NCI-H1092 (cell line): ENCODE data around the gene VWA1.
"Not testable (repeated sequence)": the region's sequence is repeated elsewhere in the genome, so short reads cannot be mapped to it uniquely, and the experiment has no call there.

Experiments used
- DNase-seq: peaks from one replicate; lab custom pipeline; 2025; lab: John Stamatoyannopoulos, UW

VWA1 gene

DNA sequence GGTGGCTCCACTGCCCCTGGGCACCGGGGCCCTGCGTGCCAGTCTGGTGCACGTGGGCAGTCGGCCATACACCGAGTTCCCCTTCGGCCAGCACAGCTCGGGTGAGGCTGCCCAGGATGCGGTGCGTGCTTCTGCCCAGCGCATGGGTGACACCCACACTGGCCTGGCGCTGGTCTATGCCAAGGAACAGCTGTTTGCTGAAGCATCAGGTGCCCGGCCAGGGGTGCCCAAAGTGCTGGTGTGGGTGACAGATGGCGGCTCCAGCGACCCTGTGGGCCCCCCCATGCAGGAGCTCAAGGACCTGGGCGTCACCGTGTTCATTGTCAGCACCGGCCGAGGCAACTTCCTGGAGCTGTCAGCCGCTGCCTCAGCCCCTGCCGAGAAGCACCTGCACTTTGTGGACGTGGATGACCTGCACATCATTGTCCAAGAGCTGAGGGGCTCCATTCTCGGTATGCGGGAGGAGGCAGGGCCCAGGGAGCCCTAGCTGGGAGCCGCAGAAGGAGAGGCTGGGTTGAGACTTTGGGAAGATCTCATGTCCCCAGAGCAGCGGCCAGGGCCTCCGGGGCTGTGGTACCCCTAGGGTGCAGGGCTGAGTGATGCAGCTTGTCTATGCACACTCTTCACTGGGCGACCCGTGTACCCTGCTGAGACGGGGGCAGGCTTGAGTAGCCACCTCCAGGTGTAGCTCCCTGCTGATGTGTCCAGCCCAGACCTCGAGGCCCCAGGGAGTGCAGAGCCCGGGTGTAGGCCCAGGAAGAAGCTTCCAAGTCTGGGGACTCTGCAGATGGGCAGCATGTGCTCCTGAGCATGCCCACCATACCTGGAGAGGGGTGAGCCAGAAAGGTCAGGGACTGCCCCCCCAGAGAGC is 1.8 kb downstream of the VWA1 start:
- no peak for DNase-seq

DNA sequence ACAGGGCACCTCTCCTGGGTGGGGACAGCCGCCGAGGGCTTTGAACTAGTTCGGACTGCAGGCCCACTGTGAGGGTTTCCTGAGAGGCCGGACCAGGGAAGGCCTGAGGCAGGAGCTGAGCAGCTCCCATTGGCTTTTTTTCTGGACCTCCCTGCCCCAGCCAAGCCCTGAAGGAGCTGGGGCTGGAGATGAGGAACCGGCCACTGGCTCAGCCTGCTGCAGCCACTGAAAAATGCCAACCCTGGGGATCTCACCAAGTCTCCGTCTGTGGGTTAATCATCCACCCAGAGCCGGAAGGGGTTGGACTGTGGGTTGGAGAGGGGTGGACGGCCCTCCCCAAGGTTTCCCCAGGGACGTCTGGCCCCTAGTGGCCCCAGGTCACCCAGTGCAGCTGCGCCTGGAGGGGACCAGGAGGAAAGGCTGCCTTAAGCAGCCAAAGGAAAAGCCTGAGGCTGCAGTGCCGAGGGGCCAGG is 2.5 kb downstream of the VWA1 start:
- no peak for DNase-seq

DNA sequence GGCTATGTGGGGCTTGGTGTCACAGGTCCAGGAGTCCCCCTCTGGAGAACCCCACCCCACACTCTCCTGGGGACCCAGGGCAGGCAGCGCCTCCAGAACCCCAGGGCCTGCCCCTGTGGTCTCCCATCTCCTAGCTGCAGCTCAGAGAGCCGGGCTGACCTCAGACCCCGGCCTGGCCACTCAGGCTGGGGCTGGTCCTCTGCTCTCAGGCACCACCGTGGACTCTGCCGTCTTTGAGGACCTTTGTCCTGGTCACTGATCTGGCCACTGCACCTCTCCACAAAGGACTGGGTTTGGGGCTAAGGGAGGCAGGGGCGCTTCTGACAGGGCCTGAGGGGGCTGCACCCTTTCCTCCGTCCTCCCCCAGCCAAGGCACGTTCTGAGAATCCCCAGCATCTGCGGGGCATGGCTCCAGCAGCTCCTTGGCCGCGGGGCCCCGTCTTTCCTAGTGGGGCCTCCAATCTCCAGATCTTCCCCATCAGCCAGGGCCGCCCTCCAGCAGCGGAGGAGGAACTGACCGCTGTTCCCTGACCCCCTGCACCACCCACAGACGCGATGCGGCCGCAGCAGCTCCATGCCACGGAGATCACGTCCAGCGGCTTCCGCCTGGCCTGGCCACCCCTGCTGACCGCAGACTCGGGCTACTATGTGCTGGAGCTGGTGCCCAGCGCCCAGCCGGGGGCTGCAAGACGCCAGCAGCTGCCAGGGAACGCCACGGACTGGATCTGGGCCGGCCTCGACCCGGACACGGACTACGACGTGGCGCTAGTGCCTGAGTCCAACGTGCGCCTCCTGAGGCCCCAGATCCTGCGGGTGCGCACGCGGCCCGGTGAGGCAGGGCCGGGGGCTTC is 3.3 kb downstream of the VWA1 start:
- DNase-seq, result no peak

DNA sequence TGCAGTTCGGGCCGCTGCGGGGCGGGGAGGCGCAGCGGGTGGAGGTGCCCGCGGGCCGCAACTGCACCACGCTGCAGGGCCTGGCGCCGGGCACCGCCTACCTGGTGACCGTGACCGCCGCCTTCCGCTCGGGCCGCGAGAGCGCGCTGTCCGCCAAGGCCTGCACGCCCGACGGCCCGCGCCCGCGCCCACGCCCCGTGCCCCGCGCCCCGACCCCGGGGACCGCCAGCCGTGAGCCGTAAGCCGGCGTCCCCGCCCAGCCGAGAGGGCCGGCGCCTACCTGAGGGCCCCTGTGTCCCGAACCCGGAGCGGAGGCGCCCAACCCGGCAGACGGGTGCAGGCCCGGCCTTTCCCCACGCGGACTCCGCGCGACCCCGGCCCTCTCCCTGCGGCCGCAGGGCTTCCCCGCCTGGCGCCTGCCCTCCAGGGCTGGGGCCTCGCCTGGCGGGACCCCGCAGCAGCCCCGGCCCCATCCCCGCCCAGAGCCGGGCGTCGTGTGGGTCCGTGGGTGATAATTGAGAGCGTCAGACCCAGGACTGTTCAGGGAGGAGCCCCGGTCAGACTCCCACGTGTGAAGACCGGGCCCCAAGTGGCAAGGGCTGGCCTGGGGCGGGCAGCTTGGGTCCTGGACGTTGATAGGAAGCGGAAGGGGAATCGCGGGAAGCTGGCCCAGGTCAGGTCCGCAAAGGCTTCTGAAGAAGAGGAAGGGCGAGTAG is 4.2 kb downstream of the VWA1 start:
- DNase-seq, result no peak

DNA sequence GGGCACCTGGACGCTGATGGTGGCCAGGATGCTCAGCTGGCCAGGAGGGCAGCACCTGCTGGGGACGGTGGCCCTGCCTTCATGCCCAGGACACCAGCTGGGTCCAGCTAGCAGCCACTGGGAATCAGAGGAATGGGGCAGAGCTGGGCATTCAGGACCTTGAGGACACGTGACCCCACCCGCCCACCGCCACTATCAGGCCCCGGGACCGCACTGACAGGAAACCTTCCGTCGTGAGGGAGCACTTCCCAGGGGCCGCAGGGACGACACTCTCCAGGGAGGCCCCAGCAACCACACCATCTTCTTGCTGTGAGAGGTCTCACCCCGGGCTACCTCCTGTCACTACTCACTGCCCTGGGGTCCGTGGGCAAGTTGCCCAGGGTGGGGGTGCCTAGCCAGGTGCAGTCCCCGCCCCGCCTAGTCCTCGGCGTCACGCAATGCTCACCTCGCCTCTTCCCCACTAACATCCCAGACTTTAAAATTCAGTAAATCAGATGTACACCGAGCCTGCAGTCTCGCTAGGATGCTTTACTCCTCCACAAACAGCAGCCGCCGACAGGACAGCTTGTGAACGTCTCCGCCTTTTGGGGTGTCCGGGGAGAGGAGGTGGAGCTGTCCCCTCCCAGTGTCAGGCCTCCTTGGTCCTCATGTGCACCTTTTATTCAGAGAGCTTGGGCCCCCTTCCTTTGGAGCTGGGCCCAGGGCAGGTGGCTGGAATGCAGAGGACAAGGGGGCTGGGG is 4.9 kb downstream of the VWA1 start:
- DNase-seq, result no peak

DNA sequence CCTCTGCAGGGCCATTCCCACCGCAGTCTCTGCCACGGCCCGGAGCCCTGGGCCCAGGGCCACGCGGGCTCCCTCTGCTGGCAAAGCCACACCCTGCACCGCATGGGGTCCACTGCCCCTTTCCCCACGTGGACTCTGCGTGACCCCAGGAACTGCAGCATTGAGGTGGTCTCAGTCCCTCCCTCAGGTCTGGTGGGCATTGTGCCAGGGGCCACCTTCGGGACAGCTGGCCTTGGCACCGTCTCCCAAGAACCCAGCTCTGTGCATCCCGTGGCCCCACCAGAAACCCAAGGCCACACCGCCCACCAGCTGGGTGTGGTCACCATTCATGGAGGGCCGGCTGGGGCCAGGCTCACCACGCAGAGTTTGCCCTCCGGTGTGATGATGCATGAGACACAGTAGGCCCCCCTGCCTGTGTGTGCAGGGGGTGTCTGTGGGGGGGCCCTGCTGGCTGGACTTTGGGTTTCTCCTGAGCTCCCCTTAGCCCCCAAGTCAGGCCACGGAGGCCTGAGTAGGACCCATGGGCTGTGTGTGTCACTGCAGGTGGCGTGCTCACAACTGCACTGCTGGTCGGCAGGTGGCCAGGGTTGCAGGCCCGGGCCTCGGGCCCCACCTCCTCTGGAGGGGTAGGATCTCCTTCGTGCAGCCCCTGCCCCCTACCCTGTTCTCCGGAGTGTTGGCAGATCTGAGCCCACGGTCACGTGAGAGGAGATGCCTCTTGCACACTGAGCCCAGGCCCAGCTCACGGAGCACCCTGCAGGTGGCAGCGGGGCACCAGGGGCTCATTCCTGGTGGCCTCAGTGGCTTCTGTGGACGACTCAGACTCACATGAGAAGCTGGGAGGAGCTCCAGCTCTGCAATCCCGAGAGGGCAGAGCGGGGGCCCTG is 5.8 kb downstream of the VWA1 start:
- DNase-seq, result no peak

DNA sequence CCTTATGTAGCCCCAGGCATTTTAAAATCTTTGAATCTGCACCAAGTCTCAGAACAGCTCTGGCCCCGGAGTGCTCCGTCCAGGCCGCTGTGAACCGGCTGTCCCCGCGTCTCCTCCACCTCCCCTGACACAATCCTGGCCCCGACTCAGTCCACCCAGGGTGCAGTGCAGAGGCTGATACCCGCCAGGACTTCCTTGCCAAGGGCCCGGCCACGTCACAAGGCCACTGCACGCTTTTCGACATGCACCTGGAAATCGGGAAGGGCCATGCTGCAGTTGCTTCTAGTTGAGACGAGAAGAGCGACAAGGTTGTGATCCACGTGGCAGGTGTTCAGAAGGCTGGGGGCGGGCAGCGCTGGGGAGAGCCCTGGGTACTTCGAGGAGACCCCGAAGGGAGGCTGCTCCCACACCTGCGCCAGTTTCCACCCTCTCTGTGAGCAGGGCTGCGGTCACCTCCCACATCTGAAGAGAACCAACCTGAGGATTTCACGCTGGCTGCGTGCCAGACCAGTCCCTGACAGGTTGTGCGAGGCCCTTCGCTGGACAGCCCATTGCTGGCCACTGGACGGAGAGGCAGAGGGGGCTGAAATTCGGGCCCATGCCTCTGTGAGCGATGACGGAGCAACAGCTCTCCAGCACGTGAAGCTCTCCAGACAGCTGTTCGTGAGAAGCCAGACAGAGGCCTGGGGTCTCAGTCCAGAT is 6.7 kb downstream of the VWA1 start:
- no peak for DNase-seq

DNA sequence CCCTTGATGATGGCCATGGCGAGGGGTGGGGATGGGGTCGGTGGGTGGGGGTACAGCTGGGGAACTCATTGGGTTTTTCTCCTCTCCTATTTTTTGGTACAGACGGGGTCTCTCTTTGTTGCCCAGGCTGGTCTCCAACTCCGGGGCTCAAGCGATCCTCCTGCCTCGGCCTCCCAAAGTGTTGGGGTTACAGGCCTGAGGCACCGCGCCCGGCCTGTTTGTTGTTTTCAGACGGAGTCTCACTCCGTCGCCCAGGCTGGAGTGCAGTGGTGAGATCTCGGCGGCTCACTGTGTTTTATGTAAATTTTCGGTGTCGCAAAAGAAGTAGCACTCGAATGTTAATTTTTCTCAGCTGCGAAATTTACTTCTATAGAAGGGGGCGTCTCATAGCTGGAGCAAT is 11.1 kb downstream of the VWA1 start:
- not testable (repeated sequence) for DNase-seq

DNA sequence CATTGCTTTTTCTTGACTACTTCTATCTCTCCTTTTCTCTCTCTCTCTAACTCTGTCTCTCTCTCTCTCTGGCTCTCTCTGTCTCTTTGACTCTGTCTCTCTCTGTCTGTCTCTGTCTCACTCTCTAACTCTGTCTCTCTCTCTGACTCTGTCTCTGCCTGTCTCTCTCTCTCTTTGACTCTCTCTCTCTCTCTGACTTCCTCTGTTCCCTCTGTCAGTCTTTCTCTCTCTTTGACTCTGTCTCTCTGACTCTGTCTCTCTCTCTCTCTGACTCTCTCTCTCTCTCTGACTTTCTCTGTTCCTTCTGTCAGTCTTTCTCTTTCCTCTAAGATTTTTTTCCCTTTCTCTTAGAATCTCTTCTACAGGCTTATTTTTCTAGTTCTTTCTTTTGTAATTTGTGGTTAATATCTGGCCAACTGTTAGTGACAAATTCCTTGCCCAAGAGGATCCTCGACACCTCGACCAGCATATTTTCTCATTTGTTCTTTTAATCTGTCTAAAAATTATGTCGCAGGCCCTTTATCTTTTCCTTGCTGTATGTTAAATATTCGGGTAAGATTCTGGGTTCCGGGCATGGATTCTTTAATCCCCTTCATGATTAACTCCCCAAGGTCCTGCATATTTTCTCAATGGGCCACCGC is 13.7 kb downstream of the VWA1 start, which contains the start of gene ATAD3C:
TSS of gene ATAD3C (plus strand) at position 591 of the 641 bp plus-strand sequence. CDS start 995 bp downstream, outside the sequence.
- DNase-seq, result no peak

DNA sequence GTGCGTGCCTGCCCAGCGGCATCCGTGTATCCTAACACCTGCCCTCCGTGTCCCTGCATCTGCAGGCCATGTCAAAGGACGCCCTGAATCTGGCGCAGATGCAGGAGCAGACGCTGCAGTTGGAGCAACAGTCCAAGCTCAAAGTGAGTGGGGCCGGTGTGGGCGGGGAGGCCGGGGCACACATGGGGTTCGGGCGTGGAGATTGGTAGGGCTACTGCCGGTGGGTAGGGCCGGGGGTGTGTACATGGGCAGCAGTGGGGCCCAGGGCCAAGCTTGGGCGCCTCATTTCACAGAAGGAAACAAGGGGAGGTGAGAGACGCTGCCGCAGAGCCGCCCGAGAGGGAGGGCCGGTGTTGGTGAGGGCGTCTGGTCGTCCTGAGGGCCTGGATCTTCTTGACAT is 15.1 kb downstream of the VWA1 start:
- not testable (repeated sequence) for DNase-seq

DNA sequence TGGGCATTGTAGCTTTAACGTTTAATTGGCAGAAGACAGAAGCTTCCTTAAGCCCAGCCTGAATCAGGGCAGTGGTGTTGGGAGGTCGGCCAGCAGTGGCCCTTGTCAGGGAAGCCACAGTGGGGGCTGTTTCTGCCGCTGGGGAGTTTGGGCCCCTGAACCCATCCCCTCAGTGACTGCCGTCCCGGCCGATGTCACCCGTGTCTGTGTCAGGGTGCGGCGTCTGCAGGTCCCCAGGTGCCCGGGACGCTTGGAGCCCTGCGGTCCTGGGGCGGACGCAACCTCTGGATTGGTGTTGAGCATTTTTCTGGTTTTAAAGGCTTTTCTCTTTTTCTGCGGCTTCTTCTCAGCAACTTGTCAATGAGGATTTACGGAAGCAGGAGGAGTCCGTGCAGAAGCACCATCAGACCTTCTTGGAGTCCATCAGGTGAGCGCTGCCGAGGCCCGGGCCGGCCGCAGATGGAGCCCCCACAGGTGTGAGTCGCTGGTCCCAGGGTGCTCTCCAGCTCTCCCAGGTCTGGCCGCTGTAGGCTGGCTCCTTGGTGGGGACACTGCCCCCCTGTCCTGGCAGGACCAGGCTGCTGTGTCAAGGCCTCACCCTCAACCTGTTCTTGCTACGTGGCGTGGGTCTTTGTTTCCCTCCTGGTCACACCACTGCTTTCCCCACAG is 16.3 kb downstream of the VWA1 start:
- no peak for DNase-seq

DNA sequence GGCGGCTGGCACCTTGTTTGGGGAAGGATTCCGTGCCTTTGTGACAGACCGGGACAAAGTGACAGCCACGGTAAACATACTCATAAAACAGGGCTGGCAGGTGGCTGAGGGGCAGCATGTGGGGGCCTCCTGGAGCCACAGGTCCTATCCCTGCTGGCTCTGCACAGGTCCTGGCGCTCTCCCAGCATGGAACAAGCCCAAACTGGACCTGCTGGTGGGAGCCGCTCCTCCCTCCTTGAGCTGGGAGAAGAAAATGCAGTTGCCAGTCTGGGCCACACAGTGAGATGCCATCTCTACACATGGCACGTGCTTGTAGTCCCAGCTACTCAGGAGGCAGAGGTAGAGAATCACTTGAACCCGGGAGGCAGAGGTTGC is 16.9 kb downstream of the VWA1 start:
- not testable (repeated sequence) for DNase-seq

DNA sequence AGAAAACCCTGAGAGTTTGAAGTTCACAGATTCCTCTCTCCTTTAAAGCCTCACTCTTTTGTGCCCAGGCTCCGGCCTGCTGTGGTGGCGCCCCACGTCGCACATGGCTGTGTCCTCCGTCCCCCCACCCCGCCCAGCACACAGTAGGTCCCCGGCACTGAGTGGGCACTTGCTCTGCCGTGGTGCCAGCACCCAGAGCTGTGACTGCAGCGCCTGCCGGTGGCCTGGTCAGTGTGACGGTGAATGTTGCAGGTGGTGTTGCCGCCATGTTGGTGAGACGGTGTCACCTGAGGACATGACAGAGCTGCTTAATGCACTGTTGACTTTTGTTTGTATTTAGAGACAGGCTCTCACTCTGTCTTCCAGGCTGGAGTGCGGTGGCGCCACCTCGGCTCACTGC is 17.4 kb downstream of the VWA1 start:
- DNase-seq, result no peak

DNA sequence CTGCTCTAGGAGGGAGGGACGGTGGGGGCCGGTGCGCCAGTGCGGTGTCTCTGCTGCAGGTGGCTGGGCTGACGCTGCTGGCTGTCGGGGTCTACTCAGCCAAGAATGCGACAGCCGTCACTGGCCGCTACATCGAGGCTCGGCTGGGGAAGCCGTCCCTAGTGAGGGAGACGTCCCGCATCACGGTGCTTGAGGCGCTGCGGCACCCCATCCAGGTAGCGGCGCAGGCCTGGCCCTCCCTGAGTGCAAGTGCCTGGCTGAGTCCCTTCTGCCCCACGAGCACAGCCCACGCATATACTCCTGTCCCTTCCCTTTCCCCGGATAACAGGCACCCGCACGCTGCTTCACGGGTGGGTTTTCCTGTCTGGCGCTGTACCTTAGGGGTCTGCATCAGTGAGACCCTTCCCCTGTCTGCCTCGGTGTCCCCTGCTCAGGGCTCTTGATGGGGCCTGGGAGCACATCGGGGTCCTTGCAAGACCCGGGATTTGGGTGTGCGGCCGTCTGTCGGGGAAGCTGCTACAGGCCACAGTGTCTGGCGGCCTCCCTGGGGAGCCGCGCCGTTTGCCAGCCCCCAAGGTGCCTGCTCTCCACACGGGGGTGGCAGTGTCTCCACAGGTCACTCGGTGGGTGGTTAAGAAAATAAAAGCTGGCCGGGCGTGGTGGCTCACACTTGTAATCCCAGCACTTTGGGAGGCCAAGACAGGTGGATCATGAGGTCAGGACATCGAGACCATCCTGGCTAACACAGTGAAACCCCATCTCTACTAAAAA is 19.0 kb downstream of the VWA1 start:
- DNase-seq, result not testable (repeated sequence)

DNA sequence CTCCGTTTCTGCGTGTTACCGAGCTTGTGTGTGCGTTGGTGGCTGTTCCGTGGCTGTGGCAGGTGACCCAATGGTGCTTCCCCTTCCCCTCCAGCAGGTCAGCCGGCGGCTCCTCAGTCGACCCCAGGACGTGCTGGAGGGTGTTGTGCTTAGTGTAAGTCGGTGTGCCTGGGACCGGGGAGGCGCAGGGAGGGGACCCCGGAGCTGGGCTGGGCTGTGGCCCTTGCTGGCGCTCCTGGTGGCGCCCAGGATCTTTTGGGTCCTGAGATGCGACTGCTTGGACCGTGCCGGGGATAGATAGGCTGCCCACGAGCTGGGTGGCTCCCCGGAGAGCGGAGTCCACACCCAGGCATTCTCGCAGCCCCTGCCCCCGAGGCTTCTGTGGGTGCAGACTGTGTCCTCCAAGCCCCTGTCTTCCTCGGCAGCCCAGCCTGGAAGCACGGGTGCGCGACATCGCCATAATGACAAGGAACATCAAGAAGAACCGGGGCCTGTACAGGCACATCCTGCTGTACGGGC is 19.9 kb downstream of the VWA1 start:
- DNase-seq, result no peak

DNA sequence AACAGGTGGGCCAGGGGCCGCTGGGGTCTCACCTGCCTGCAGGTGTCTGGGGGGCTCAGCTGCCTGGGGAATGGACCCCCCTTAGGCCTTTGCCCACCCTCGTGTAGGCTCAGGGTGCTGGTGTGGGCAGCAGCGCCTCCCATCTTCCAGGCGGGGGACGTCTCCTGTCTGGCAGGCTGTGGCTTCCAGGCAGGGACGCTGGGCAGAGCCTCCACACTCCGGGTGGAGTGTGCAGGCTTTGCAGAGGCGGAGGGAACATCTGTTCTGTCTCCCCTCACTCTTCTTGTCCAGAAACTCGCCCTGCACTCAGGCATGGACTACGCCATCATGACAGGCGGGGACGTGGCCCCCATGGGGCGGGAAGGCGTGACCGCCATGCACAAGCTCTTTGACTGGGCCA is 20.4 kb downstream of the VWA1 start:
- DNase-seq, result not testable (repeated sequence)

DNA sequence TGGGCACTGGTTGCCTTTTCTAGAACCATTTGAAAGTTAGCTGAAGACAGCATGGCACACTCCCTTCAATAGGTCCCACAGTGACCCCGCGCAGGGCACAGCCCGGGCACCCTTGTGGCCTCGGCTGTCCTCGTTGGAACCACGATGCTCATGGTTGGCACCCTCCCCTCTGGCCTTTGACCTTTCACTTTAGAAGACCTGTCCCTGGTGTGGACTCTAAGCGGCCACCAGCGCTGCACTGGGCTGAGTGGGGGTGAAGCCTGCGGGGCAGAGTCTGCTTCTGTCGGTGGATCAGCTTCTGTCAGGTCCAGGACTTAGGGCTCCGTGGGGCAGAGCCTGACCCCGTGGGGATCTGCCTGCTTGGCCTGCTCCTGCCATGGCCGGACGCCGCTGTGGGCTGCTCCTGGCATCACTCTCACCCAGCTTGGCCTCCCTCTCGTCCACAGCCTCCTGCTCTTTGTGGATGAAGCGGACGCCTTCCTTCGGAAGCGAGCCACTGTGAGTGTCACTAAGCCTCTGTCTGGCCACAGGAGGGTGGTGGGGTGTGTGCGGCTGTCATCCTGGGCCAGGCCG is 21.3 kb downstream of the VWA1 start:
- not testable (repeated sequence) for DNase-seq
